Kidney (tissue), 14 donors: ENCODE results near the gene TOR1AIP1. TPM values are rescaled to one million over a fixed set of nuclear protein-coding genes. Genes with fewer than 3 reads are reported as not detected.

ENCODE experiments used
- DNase-seq, 5 donors: peaks; one replicate each; pipeline ENCODE4 v3.0.0-alpha.2; 2013 to 2020
- FAIRE-seq: peaks from 2 replicates; lab custom pipeline; 2012; peaks lifted over from hg19 to GRCh38; lab: Jason Lieb, UNC
- H3K27ac ChIP-seq, 2 donors: one replicate each; pipeline ENCODE4 v1.7.0; 2013; ENCODE audit warnings: low read depth in 2 of 2, low read length in 2 of 2, inconsistent platforms in 1 of 2
- H3K27me3 ChIP-seq: one replicate; pipeline ENCODE4 v1.7.1; 2013; ENCODE audit warnings: low read length, inconsistent platforms; ENCODE audit not compliant: control insufficient read depth, insufficient read depth
- H3K36me3 ChIP-seq, 3 donors: one replicate each; pipeline versions ENCODE4 v1.7.0 to v1.7.1; 2013; ENCODE audit warnings: low read length in 3 of 3, control low read depth in 1 of 3, inconsistent platforms in 1 of 3; ENCODE audit not compliant: insufficient read depth in 3 of 3, control insufficient read depth in 2 of 3
- H3K4me1 ChIP-seq, 3 donors: one replicate each; pipeline versions ENCODE4 v1.7.0 to v1.7.1; 2013; ENCODE audit warnings: low read length in 3 of 3, inconsistent platforms in 1 of 3, low read depth in 1 of 3; ENCODE audit not compliant: control insufficient read depth in 2 of 3, insufficient read depth in 2 of 3
- H3K4me3 ChIP-seq, 3 donors: one replicate each; pipeline versions ENCODE4 v1.7.0 to v1.8.1; 2013; ENCODE audit warnings: low read length in 3 of 3, control low read depth in 1 of 3, inconsistent platforms in 1 of 3
- H3K9ac ChIP-seq, 3 donors: one replicate each; pipeline versions ENCODE4 v1.7.0 to v1.7.1; 2013; ENCODE audit warnings: low read length in 3 of 3, control low read depth in 1 of 3, inconsistent platforms in 1 of 3
- H3K9me3 ChIP-seq, 3 donors: one replicate each; pipeline versions ENCODE4 v1.7.0 to v1.7.1; 2013; ENCODE audit warnings: low read length in 3 of 3, control low read depth in 1 of 3, inconsistent platforms in 1 of 3; ENCODE audit not compliant: control insufficient read depth in 2 of 3, insufficient read depth in 1 of 3
- intact Hi-C: fragments of 100-400 bp; cut with DNase I; formaldehyde crosslinking; loops from one replicate; pipeline ENCODE4 v1.11.1; 2022
- polyA plus RNA-seq: library from polyadenylated mRNA; stranded (reverse); fragments of 350-450 nt; fragmentation: Illumina TruSeq; extraction: RNeasy Lipid Tissue Mini Kit (QIAGEN cat#74804); gene quantifications from one replicate; pipeline ENCODE4 v1.2.3, GENCODE V29; 2014; ENCODE audit warnings: low read depth, low replicate concordance; ENCODE audit not compliant: insufficient read depth
- total RNA-seq: library from RNA; stranded (reverse); fragmentation: NEBNext Ultra II Directional; extraction: Animal tissue kit (Norgen Biotek cat#: 25700); gene quantifications from one replicate; pipeline ENCODE4 v1.2.1, GENCODE V29; 2021
- TF ChIP-seq, protein P1 (sequence below): IDR thresholded peaks from 3 replicates; pipeline ENCODE4 v1.5.1; 2012; ENCODE audit warnings: mild to moderate bottlenecking, moderate library complexity, borderline replicate concordance; ENCODE audit not compliant: insufficient read depth; ENCODE audit errors: extremely low read depth
- donor health status: control.
- donor health status: control.
- donor health status: control.
- donor health status: control.
- donor health status: control.
- donor health status: DM: yes; HTN: yes; CAD: no.
- donor health status: Normal renal cell carcinoma (clear cell type).

The TOR1AIP1 gene
- total and polyA plus RNA-seq, 2 donors from 2014 or later, result 20.8 to 44.2 TPM

DNA sequence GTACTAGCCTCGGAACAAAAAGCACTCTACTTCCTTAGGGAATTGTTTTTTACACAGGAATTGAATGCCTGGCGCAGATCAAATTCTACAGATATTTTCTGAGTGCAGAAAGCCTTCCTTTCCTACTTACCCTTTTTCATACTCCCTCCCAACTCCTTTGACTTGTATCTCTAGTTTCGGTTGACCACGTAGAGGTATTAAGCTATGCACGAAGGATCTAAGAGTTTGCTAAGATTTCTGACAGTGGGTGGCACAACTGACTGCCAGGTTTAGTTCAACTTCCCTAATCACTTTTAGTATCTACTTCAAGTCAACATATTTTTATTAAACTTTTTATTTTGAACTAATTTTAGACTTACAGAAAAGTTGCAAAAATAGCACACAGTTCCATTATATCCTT, 9.5 kb upstream of the TOR1AIP1 start:
- intact Hi-C loops, result no loop called here
- Histone ChIP-seq H3K4me3 (no peak overlapping the region), H3K9ac (no peak overlapping the region), H3K4me1 (peaks cover 0 to 14% (median 6%) of the 10 kb centered on the region in 3 donors), H3K27ac (no peak overlapping the region), H3K27me3 (no peaks in the 10 kb centered on the region), H3K36me3 (peaks cover 0 to 9% (median 3%) of the 10 kb centered on the region in 3 donors), H3K9me3 (no peaks in the 10 kb centered on the region)
- FAIRE-seq (no peak), DNase-seq (peak in 2 of 5 donors; percentile 13 to 18)
- TF ChIP-seq, protein P1, sequence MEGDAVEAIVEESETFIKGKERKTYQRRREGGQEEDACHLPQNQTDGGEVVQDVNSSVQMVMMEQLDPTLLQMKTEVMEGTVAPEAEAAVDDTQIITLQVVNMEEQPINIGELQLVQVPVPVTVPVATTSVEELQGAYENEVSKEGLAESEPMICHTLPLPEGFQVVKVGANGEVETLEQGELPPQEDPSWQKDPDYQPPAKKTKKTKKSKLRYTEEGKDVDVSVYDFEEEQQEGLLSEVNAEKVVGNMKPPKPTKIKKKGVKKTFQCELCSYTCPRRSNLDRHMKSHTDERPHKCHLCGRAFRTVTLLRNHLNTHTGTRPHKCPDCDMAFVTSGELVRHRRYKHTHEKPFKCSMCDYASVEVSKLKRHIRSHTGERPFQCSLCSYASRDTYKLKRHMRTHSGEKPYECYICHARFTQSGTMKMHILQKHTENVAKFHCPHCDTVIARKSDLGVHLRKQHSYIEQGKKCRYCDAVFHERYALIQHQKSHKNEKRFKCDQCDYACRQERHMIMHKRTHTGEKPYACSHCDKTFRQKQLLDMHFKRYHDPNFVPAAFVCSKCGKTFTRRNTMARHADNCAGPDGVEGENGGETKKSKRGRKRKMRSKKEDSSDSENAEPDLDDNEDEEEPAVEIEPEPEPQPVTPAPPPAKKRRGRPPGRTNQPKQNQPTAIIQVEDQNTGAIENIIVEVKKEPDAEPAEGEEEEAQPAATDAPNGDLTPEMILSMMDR, result no peak

- DNase-seq (no peak), FAIRE-seq (no peak)
- peaks cover 0 to 7% (median 3%) of the 10 kb centered on the region in 3 donors for H3K36me3 ChIP-seq
- TF ChIP-seq, protein P1, result no peak
- no peak overlapping the region for H3K9ac ChIP-seq
- H3K4me1 ChIP-seq, result peaks cover 0 to 14% (median 10%) of the 10 kb centered on the region in 3 donors
- no peak overlapping the region for H3K27ac ChIP-seq
- H3K27me3 ChIP-seq, result no peaks in the 10 kb centered on the region
- intact Hi-C loops, result no loop called here
- H3K4me3 ChIP-seq, result no peak overlapping the region
- no peaks in the 10 kb centered on the region for H3K9me3 ChIP-seq
Observed at GRCh38 chr1:179873438-179873851, 8.6 kb upstream of the TOR1AIP1 start.

DNA sequence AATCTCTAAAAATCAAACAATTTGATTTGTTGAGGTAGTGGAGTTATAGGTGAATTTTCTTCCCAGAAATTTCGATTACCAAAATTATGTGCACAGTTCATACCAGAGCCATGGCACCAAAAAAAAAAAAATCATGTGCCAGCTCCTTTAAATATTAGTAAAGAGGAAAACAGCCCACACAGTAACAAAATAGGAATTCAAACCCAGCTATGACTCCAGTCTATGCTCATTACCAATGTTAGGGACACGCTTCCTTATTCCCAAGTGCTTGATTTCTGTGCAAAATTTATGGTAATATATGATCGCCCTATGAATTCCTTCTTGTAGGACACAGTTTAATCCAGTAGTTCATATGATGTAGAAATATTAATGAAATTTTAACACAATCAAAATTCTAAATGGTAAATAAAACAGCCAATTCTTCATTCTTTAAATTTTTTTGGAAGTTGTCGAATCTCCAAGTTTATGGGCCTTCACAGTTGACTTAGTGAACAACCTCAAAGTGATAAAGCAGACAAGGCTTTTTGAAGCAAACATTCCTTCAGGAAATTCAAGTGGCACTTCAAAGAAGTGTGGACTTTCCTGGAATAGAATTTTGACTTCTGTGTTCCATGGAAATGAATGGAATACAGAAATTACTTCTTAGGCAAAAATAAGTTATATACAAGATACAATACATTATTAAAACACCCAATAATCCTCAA, 6.3 kb upstream of the TOR1AIP1 start:
- Histone ChIP-seq H3K4me3 (peak overlapping the region in 2 of 3 donors; percentile 93 to 95), H3K4me1 (peaks cover 0 to 14% (median 11%) of the 10 kb centered on the region in 3 donors)

More for the DNA sequence above, 6.3 kb upstream of the TOR1AIP1 start:
- FAIRE-seq, result no peak
- Histone ChIP-seq H3K27ac (no peak overlapping the region), H3K9me3 (no peaks in the 10 kb centered on the region), H3K36me3 (peaks cover 0 to 3% (median 3%) of the 10 kb centered on the region in 3 donors), H3K27me3 (no peaks in the 10 kb centered on the region), H3K9ac (no peak overlapping the region)
- TF ChIP-seq, protein P1, result no peak
- DNase-seq, result no peak
- intact Hi-C loops, result no loop called here
